ENCODE measurements around the gene EPOP. TPM values are rescaled to one million over a fixed set of nuclear protein-coding genes. Genes with fewer than 3 reads are reported as not detected.

The EPOP gene
- total RNA-seq, 1 experiment from 2014 or later: 37.9 TPM

GRCh38 chr17:38711792-38712571 is 37.2 kb upstream of the EPOP start:
- Histone ChIP-seq H3K9me3 (ENCODE audit: control insufficient read depth in 1 of 2, insufficient read depth in 1 of 2, low read depth in 1 of 2, low read length in 2 of 2) (no peaks in the 10 kb centered on the region), H3K27me3 (ENCODE audit: insufficient read depth, low read length) (no peaks in the 10 kb centered on the region), H3K4me3 (replicated peaks in 1 of 2; ENCODE audit: low read depth in 1 of 2, low read length in 2 of 2) (no peak overlapping the region), H3K9me2 (ENCODE audit: insufficient read depth) (no peaks in the 10 kb centered on the region), H3K9ac (ENCODE audit: low read length) (no peak overlapping the region), H3K4me1 (ENCODE audit: control insufficient read depth in 1 of 2, insufficient read depth in 2 of 2, low read length in 2 of 2) (peaks cover 2 to 10% of the 10 kb centered on the region in 2 experiments; a peak in 3 of 4 replicates), H4K20me1 (ENCODE audit: insufficient read depth) (no peaks in the 10 kb centered on the region), H3K36me3 (ENCODE audit: control insufficient read depth in 1 of 2, insufficient read depth in 2 of 2, low read length in 2 of 2) (peaks cover 23 to 44% of the 10 kb centered on the region in 2 experiments; a peak in 3 of 4 replicates), H2AFZ (ENCODE audit: low read depth, low read length, poor library complexity, severe bottlenecking) (no peak overlapping the region), H3K79me2 (ENCODE audit: insufficient read depth, low read length) (peaks cover 22% of the 10 kb centered on the region), H3K27ac (ENCODE audit: low read depth, low read length) (no peak overlapping the region), H3K4me2 (ENCODE audit: low read length) (no peak overlapping the region)
- TF ChIP-seq CBX3 (IDR thresholded peaks at IDR 0.05; ENCODE audit: low read depth): no peak
- no peak for TF ChIP-seq FOSL1 (IDR thresholded peaks at IDR 0.05; ENCODE audit: low read depth)
- TF ChIP-seq RAD21 (IDR thresholded peaks at IDR 0.05; ENCODE audit: low read depth): no peak
- no peak for TF ChIP-seq EZH2phosphoT487 (IDR thresholded peaks at IDR 0.05; ENCODE audit: borderline replicate concordance)
- no peak for TF ChIP-seq YY1 (IDR thresholded peaks at IDR 0.05; ENCODE audit: extremely low read depth, insufficient replicate concordance, low read depth, low read length)
- no peak for TF ChIP-seq EZH2 (IDR thresholded peaks at IDR 0.05)
- no peak for TF ChIP-seq MAX (IDR thresholded peaks at IDR 0.05)
- TF ChIP-seq ZNF274 (IDR thresholded peaks at IDR 0.05; ENCODE audit: low read depth, low read length): no peak
- no peak for TF ChIP-seq CEBPB (IDR thresholded peaks at IDR 0.05; ENCODE audit: low read depth)
- no peak for TF ChIP-seq EGR1 (IDR thresholded peaks at IDR 0.05; ENCODE audit: low read depth)
- no peak for TF ChIP-seq JUND (IDR thresholded peaks at IDR 0.05)
- TF ChIP-seq SIN3A (IDR thresholded peaks at IDR 0.05; ENCODE audit: low read depth): no peak
- no peak for TF ChIP-seq CTCF (IDR thresholded peaks at IDR 0.05 in 2 of 3, conservative IDR thresholded peaks at IDR 0.05 in 1 of 3; ENCODE audit: borderline replicate concordance in 1 of 3, insufficient read depth in 1 of 3, low read depth in 2 of 3, low read length in 2 of 3)
- TF ChIP-seq SP1 (IDR thresholded peaks at IDR 0.05; ENCODE audit: low read depth): no peak
- ChIA-PET CTCF (no interaction called here), RAD21 (ENCODE audit: low non-redundant PET in 1 of 2, low total read pairs in 2 of 2, uncharacterized antibody in 2 of 2, unreplicated experiment in 2 of 2) (no interaction called here), POLR2A (no interaction called here)
- BruUV-seq (replicated peaks): no TSS peak
- DNase-seq (ENCODE audit: low read depth, low spot score): no peak
- intact Hi-C loops (cut with micrococcal nuclease): no loop called here
- no peak for ATAC-seq
